SK-N-SH (cell line): ENCODE data around the gene NPC1.
A peak's percentile ranks its signal among the peaks of the same experiment; 100 is the strongest.

Experiments
- CHD2 ChIP-seq: fragments of 150-350 bp; IDR thresholded peaks from 2 replicates; pipeline ENCODE4 v1.6.1; 2018; ENCODE audit warnings: low read length; ENCODE audit not compliant: partially characterized antibody
- POLR2AphosphoS5 ChIP-seq: IDR thresholded peaks from 2 replicates; pipeline ENCODE4 v1.6.1; 2012; ENCODE audit warnings: low read depth, low read length
- RAD21 ChIP-seq: IDR thresholded peaks from 2 replicates; pipeline ENCODE4 v1.6.1; 2012; ENCODE audit warnings: mild to moderate bottlenecking, low read length
- RFX5 ChIP-seq: IDR thresholded peaks from 2 replicates; pipeline ENCODE4 v1.6.1; 2012; ENCODE audit warnings: mild to moderate bottlenecking, improper control_type of control experiment, low read length
- TF ChIP-seq, protein P1 (sequence below): IDR thresholded peaks from 2 replicates; pipeline ENCODE4 v1.6.1; 2012; ENCODE audit warnings: mild to moderate bottlenecking, low read depth, low read length, moderate library complexity
- TF ChIP-seq, protein P2 (sequence below): IDR thresholded peaks from 2 replicates; pipeline ENCODE4 v1.4.0; 2012; ENCODE audit warnings: low read depth
- TF ChIP-seq, protein P3 (sequence below): fragments of 200-600 bp; sonication (generic); IDR thresholded peaks from 2 replicates; pipeline ENCODE4 v1.6.1; 2017; ENCODE audit warnings: antibody characterized with exemption, mild to moderate bottlenecking, moderate library complexity
- TF ChIP-seq, protein P4 (sequence below): IDR thresholded peaks from 2 replicates; pipeline ENCODE4; 2012

DNA sequence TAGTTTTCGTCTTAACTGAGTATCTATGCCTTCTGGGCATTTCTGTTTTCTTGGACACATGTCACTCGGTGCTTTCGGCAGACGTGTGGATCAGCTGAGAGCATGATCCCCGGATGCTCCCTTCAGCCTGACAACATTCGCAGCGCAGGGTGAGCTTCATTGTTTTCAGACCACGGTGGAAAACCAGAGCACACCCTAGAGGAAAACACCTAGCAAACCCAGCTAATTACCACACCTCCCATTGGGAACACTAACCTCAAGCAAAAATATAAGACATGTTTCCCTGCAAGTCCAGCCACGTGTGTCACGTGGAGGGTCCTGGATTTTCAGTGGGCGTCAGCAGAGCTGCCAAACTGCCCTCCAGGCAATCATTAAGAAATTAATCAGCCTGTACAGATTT lies 45.4 kb upstream of the NPC1 start:
- TF ChIP-seq, protein P1, sequence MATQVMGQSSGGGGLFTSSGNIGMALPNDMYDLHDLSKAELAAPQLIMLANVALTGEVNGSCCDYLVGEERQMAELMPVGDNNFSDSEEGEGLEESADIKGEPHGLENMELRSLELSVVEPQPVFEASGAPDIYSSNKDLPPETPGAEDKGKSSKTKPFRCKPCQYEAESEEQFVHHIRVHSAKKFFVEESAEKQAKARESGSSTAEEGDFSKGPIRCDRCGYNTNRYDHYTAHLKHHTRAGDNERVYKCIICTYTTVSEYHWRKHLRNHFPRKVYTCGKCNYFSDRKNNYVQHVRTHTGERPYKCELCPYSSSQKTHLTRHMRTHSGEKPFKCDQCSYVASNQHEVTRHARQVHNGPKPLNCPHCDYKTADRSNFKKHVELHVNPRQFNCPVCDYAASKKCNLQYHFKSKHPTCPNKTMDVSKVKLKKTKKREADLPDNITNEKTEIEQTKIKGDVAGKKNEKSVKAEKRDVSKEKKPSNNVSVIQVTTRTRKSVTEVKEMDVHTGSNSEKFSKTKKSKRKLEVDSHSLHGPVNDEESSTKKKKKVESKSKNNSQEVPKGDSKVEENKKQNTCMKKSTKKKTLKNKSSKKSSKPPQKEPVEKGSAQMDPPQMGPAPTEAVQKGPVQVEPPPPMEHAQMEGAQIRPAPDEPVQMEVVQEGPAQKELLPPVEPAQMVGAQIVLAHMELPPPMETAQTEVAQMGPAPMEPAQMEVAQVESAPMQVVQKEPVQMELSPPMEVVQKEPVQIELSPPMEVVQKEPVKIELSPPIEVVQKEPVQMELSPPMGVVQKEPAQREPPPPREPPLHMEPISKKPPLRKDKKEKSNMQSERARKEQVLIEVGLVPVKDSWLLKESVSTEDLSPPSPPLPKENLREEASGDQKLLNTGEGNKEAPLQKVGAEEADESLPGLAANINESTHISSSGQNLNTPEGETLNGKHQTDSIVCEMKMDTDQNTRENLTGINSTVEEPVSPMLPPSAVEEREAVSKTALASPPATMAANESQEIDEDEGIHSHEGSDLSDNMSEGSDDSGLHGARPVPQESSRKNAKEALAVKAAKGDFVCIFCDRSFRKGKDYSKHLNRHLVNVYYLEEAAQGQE, result no peak
- TF ChIP-seq, protein P2, sequence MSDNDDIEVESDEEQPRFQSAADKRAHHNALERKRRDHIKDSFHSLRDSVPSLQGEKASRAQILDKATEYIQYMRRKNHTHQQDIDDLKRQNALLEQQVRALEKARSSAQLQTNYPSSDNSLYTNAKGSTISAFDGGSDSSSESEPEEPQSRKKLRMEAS, result no peak
- TF ChIP-seq RAD21 (peak; percentile 9), POLR2AphosphoS5 (no peak), CHD2 (peak; percentile 40), RFX5 (0 out of 2 replicates have a peak, but pooled peaks have one; percentile 40)
- TF ChIP-seq, protein P3, sequence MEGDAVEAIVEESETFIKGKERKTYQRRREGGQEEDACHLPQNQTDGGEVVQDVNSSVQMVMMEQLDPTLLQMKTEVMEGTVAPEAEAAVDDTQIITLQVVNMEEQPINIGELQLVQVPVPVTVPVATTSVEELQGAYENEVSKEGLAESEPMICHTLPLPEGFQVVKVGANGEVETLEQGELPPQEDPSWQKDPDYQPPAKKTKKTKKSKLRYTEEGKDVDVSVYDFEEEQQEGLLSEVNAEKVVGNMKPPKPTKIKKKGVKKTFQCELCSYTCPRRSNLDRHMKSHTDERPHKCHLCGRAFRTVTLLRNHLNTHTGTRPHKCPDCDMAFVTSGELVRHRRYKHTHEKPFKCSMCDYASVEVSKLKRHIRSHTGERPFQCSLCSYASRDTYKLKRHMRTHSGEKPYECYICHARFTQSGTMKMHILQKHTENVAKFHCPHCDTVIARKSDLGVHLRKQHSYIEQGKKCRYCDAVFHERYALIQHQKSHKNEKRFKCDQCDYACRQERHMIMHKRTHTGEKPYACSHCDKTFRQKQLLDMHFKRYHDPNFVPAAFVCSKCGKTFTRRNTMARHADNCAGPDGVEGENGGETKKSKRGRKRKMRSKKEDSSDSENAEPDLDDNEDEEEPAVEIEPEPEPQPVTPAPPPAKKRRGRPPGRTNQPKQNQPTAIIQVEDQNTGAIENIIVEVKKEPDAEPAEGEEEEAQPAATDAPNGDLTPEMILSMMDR, result no peak
- TF ChIP-seq, protein P4, sequence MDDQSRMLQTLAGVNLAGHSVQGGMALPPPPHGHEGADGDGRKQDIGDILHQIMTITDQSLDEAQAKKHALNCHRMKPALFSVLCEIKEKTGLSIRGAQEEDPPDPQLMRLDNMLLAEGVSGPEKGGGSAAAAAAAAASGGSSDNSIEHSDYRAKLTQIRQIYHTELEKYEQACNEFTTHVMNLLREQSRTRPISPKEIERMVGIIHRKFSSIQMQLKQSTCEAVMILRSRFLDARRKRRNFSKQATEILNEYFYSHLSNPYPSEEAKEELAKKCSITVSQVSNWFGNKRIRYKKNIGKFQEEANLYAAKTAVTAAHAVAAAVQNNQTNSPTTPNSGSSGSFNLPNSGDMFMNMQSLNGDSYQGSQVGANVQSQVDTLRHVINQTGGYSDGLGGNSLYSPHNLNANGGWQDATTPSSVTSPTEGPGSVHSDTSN, result no peak
